ENCODE data around the gene GALNT17. TPM values are rescaled to one million over a fixed set of nuclear protein-coding genes. Genes with fewer than 3 reads are reported as not detected.

Gene GALNT17
- total and polyA plus RNA-seq, 2 experiments from 2014 or later = 11.1 to 65.6 TPM

GRCh38 chr7:71594736-71595135 lies 462.8 kb downstream of the GALNT17 start:
- Histone ChIP-seq H3K27me3 (ENCODE audit: insufficient read depth) (no peaks in the 10 kb centered on the region), H3K9me2 (ENCODE audit: insufficient read depth) (peaks cover 6% of the 10 kb centered on the region; the same call in 1 of the 2 replicates), H3K4me1 (ENCODE audit: insufficient read depth) (no peaks in the 10 kb centered on the region), H4K20me1 (replicated peaks; ENCODE audit: insufficient read depth) (no peaks in the 10 kb centered on the region), H3K79me2 (replicated peaks; ENCODE audit: insufficient read depth) (no peaks in the 10 kb centered on the region), H3K4me3 (no peak overlapping the region), H3F3A (replicated peaks; ENCODE audit: low read depth) (no peaks in the 10 kb centered on the region), H3K27ac (ENCODE audit: low read depth) (no peak overlapping the region), H2AFZ (no peak overlapping the region), H3K4me2 (no peak overlapping the region), H3K36me3 (ENCODE audit: insufficient read depth) (no peaks in the 10 kb centered on the region)
- H3K27ac Mint-ChIP-seq = no peak overlapping the region
- DNase-seq (ENCODE audit: low spot score) (no peak), ATAC-seq (no peak)
- H3K4me1 Mint-ChIP-seq = no peaks in the 10 kb centered on the region; the same call in 2 of the 3 replicates
- peaks cover 20% of the 10 kb centered on the region for H3K36me3 Mint-ChIP-seq (ENCODE audit: low read depth)
- H3K9me3 Mint-ChIP-seq = peaks cover 6% of the 10 kb centered on the region; the same call in 1 of the 3 replicates
- TF ChIP-seq CREB1 (CRISPR knock-in tag; IDR thresholded peaks at IDR 0.05; ENCODE audit: low read depth) (no peak), ZNF114 (CRISPR knock-in tag; IDR thresholded peaks at IDR 0.05) (no peak)
- no peak overlapping the region for H3K4me3 Mint-ChIP-seq
- H3K27me3 Mint-ChIP-seq (ENCODE audit: insufficient read depth, low read depth, poor library complexity) = peaks cover 5% of the 10 kb centered on the region

- peaks cover 6% of the 10 kb centered on the region; the same call in 1 of the 2 replicates for H3K9me2 ChIP-seq (ENCODE audit: insufficient read depth)
- DNase-seq (ENCODE audit: low spot score) = no peak
- TF ChIP-seq JUNB (IDR thresholded peaks at IDR 0.05; ENCODE audit: unreplicated experiment) (no peak), POLR2AphosphoS5 (IDR thresholded peaks at IDR 0.05; ENCODE audit: low read depth) (no peak), EZH2 (IDR thresholded peaks at IDR 0.05; ENCODE audit: low read depth, unreplicated experiment) (no peak), REST (IDR thresholded peaks at IDR 0.05; ENCODE audit: unreplicated experiment) (no peak), NANOG (IDR thresholded peaks at IDR 0.05; ENCODE audit: borderline replicate concordance) (no peak), ETS1 (IDR thresholded peaks at IDR 0.05) (no peak)
- TF ChIP-seq, protein P1, sequence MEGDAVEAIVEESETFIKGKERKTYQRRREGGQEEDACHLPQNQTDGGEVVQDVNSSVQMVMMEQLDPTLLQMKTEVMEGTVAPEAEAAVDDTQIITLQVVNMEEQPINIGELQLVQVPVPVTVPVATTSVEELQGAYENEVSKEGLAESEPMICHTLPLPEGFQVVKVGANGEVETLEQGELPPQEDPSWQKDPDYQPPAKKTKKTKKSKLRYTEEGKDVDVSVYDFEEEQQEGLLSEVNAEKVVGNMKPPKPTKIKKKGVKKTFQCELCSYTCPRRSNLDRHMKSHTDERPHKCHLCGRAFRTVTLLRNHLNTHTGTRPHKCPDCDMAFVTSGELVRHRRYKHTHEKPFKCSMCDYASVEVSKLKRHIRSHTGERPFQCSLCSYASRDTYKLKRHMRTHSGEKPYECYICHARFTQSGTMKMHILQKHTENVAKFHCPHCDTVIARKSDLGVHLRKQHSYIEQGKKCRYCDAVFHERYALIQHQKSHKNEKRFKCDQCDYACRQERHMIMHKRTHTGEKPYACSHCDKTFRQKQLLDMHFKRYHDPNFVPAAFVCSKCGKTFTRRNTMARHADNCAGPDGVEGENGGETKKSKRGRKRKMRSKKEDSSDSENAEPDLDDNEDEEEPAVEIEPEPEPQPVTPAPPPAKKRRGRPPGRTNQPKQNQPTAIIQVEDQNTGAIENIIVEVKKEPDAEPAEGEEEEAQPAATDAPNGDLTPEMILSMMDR (conservative IDR thresholded peaks at IDR 0.05; ENCODE audit: low read depth in 2 of 2) = no peak
- TF ChIP-seq, protein P2, sequence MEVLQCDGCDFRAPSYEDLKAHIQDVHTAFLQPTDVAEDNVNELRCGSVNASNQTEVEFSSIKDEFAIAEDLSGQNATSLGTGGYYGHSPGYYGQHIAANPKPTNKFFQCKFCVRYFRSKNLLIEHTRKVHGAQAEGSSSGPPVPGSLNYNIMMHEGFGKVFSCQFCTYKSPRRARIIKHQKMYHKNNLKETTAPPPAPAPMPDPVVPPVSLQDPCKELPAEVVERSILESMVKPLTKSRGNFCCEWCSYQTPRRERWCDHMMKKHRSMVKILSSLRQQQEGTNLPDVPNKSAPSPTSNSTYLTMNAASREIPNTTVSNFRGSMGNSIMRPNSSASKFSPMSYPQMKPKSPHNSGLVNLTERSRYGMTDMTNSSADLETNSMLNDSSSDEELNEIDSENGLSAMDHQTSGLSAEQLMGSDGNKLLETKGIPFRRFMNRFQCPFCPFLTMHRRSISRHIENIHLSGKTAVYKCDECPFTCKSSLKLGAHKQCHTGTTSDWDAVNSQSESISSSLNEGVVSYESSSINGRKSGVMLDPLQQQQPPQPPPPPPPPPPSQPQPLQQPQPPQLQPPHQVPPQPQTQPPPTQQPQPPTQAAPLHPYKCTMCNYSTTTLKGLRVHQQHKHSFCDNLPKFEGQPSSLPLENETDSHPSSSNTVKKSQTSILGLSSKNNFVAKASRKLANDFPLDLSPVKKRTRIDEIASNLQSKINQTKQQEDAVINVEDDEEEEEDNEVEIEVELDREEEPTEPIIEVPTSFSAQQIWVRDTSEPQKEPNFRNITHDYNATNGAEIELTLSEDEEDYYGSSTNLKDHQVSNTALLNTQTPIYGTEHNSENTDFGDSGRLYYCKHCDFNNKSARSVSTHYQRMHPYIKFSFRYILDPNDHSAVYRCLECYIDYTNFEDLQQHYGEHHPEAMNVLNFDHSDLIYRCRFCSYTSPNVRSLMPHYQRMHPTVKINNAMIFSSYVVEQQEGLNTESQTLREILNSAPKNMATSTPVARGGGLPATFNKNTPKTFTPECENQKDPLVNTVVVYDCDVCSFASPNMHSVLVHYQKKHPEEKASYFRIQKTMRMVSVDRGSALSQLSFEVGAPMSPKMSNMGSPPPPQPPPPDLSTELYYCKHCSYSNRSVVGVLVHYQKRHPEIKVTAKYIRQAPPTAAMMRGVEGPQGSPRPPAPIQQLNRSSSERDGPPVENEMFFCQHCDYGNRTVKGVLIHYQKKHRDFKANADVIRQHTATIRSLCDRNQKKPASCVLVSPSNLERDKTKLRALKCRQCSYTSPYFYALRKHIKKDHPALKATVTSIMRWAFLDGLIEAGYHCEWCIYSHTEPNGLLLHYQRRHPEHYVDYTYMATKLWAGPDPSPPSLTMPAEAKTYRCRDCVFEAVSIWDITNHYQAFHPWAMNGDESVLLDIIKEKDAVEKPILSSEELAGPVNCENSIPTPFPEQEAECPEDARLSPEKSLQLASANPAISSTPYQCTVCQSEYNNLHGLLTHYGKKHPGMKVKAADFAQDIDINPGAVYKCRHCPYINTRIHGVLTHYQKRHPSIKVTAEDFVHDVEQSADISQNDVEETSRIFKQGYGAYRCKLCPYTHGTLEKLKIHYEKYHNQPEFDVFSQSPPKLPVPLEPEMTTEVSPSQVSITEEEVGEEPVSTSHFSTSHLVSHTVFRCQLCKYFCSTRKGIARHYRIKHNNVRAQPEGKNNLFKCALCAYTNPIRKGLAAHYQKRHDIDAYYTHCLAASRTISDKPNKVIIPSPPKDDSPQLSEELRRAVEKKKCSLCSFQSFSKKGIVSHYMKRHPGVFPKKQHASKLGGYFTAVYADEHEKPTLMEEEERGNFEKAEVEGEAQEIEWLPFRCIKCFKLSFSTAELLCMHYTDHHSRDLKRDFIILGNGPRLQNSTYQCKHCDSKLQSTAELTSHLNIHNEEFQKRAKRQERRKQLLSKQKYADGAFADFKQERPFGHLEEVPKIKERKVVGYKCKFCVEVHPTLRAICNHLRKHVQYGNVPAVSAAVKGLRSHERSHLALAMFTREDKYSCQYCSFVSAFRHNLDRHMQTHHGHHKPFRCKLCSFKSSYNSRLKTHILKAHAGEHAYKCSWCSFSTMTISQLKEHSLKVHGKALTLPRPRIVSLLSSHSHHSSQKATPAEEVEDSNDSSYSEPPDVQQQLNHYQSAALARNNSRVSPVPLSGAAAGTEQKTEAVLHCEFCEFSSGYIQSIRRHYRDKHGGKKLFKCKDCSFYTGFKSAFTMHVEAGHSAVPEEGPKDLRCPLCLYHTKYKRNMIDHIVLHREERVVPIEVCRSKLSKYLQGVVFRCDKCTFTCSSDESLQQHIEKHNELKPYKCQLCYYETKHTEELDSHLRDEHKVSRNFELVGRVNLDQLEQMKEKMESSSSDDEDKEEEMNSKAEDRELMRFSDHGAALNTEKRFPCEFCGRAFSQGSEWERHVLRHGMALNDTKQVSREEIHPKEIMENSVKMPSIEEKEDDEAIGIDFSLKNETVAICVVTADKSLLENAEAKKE (CRISPR knock-in tag; IDR thresholded peaks at IDR 0.05) = no peak
Observed at GRCh38 chr7:71595176-71595575, 463.2 kb downstream of the GALNT17 start.

More at GRCh38 chr7:71595176-71595575, 463.2 kb downstream of the GALNT17 start:
- H3K27me3 ChIP-seq (ENCODE audit: insufficient read depth) = no peaks in the 10 kb centered on the region
- no peaks in the 10 kb centered on the region for H3K4me1 ChIP-seq (ENCODE audit: insufficient read depth)
- no peak overlapping the region for H2AFZ ChIP-seq
- Mint-ChIP-seq H3K4me3 (no peak overlapping the region), H3K9me3 (peaks cover 6% of the 10 kb centered on the region; the same call in 1 of the 3 replicates), H3K4me1 (no peaks in the 10 kb centered on the region; the same call in 2 of the 3 replicates), H3K36me3 (ENCODE audit: low read depth) (peaks cover 20% of the 10 kb centered on the region), H3K27me3 (ENCODE audit: insufficient read depth, low read depth, poor library complexity) (peaks cover 6% of the 10 kb centered on the region), H3K27ac (no peak overlapping the region)
- no peak overlapping the region for H3K27ac ChIP-seq (ENCODE audit: low read depth)
- no peaks in the 10 kb centered on the region for H4K20me1 ChIP-seq (replicated peaks; ENCODE audit: insufficient read depth)
- H3K36me3 ChIP-seq (ENCODE audit: insufficient read depth) = no peaks in the 10 kb centered on the region
- H3K4me2 ChIP-seq = no peak overlapping the region
- no peaks in the 10 kb centered on the region for H3F3A ChIP-seq (replicated peaks; ENCODE audit: low read depth)
- H3K79me2 ChIP-seq (replicated peaks; ENCODE audit: insufficient read depth) = no peaks in the 10 kb centered on the region
- ATAC-seq = no peak
- H3K4me3 ChIP-seq = no peak overlapping the region

Measured in GM23338 (cell line).